A673 (cell line): ENCODE measurements around the gene FAM114A1. TPM values are rescaled to one million over a fixed set of nuclear protein-coding genes. Genes with fewer than 3 reads are reported as not detected.
A peak's percentile ranks its signal among the peaks of the same experiment; 100 is the strongest.

Experiments used
- BruUV-seq: library from RNA; stranded (reverse); fragments of 400-500 nt; replicated peaks from 2 replicates; lab custom pipeline; 2021; lab: Mats Ljungman, UMichigan
- CTCF ChIA-PET: fragments of 300-600 bp; sonication (Branson Sonifier 250); formaldehyde crosslinking; loops from one replicate; lab custom pipeline; 2022; ENCODE audit warnings: antibody characterized with exemption; lab: Charles Lee
- POLR2A ChIA-PET: fragments of 300-600 bp; sonication (Branson Sonifier 250); formaldehyde crosslinking; loops from one replicate; lab custom pipeline; 2022; ENCODE audit warnings: antibody characterized with exemption; ENCODE audit not compliant: low non-redundant PET; lab: Charles Lee
- DNase-seq: peaks from one replicate; pipeline ENCODE4 v3.0.0-alpha.2; 2015; ENCODE audit warnings: low spot score
- H3K27ac ChIP-seq: fragments of 200-600 bp; sonication (generic); 2 replicates; pipeline ENCODE4 v1.5.1; 2016; ENCODE audit warnings: mixed run types, low read depth, mild to moderate bottlenecking, mixed read lengths, antibody characterized with exemption, low read length; ENCODE audit not compliant: poor library complexity, severe bottlenecking
- H3K27me3 ChIP-seq: fragments of 200-600 bp; sonication (generic); replicated peaks from 2 replicates; pipeline ENCODE4 v1.6.1; 2017; ENCODE audit warnings: mixed run types, low read depth, mild to moderate bottlenecking, mixed read lengths, antibody characterized with exemption, low read length; ENCODE audit not compliant: insufficient read depth, poor library complexity
- H3K36me3 ChIP-seq: fragments of 200-600 bp; sonication (generic); 2 replicates; pipeline ENCODE4 v1.6.1; 2016; ENCODE audit warnings: mixed run types, mild to moderate bottlenecking, mixed read lengths, antibody characterized with exemption, low read length; ENCODE audit not compliant: insufficient read depth, poor library complexity, severe bottlenecking
- H3K4me1 ChIP-seq: fragments of 200-600 bp; sonication (generic); 2 replicates; pipeline ENCODE4 v1.6.1; 2017; ENCODE audit warnings: mixed run types, mild to moderate bottlenecking, mixed read lengths, antibody characterized with exemption, low read length; ENCODE audit not compliant: insufficient read depth, poor library complexity, severe bottlenecking
- H3K4me3 ChIP-seq: fragments of 200-600 bp; sonication (generic); 2 replicates; pipeline ENCODE4 v1.5.1; 2016; ENCODE audit warnings: low read depth, mixed run types, mild to moderate bottlenecking, mixed read lengths, low read length; ENCODE audit not compliant: poor library complexity, severe bottlenecking
- H3K9me3 ChIP-seq: fragments of 200-600 bp; sonication (generic); 2 replicates; pipeline ENCODE4 v1.6.1; 2016; ENCODE audit warnings: mixed run types, low read depth, mild to moderate bottlenecking, mixed read lengths, antibody characterized with exemption, low read length; ENCODE audit not compliant: poor library complexity, severe bottlenecking
- EZH2 ChIP-seq: fragments of 200-600 bp; sonication (generic); IDR thresholded peaks from 2 replicates; pipeline ENCODE4 v1.6.1; 2017; ENCODE audit warnings: borderline replicate concordance, low read depth, mild to moderate bottlenecking, mixed read lengths, antibody characterized with exemption, low read length; ENCODE audit not compliant: poor library complexity, severe bottlenecking
- intact Hi-C: fragments of 100-400 bp; cut with micrococcal nuclease; formaldehyde crosslinking; loops from one replicate; pipeline ENCODE4 v1.10.0; 2022; ENCODE audit not compliant: unreplicated experiment
- total RNA-seq: library from RNA; stranded (reverse); gene quantifications from 2 replicates; pipeline ENCODE4 v1.2.3, GENCODE V29; 2021
- TF ChIP-seq, protein P1 (sequence below): fragments of 300-800, 200-600 bp; sonication (generic); conservative IDR thresholded peaks from 2 replicates; pipeline ENCODE4 v1.5.1; 2017; ENCODE audit warnings: low read depth, mild to moderate bottlenecking, antibody characterized with exemption, low read length, moderate library complexity, mixed read lengths

Gene FAM114A1
- total RNA-seq, 1 experiment from 2014 or later: 4.2 TPM

DNA sequence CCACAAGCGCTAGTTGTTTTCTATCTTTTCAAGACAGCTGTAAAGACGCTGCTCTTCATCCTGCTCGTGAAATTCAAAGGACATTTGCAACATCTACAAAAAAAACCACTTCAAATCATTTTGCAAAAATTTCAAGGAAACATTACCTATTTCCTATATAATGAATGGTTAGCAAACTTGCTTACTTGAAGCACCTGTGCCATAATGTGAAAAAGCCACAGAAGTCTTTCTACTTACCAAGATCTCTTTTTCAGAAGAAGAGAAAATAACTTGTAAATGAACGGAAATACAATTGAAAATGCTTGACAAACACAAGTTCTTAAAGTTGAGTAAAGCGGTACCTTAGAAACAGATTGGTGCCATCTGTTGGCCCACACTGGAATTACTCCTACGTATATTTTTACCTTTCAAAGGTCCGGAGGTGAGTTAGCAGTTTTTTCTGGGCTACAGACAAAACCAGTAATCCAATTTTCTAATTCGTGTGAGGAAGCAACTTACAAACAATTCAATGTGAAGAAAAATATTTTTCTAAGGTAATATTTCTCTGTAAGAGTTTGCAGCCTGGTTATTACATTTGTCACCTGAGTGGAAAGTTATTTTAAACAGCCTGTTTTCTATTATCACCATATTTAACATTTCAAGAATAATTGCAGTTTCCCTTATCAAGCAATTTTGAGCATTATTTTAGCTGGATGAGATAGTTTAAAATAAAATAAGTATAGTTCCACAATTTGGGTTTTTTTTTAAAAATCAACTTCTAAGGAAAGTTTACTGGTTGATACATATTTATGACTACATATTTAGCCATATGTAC is 10.9 kb upstream of the FAM114A1 start, which contains the start of gene TLR6:
Gene TLR6, minus strand, starts transcription at position 294 of the 814 bp plus-strand sequence. CDS start 27,344 bp downstream, outside the sequence.
- Histone ChIP-seq H3K9me3 (no peaks in the 10 kb centered on the region), H3K4me3 (peak within 1 kb of the TSS; percentile 14), H3K27ac (peak within 1 kb of the TSS; percentile 11), H3K4me1 (peaks cover 7% of the 10 kb centered on the region), H3K36me3 (no peaks in the 10 kb centered on the region), H3K27me3 (no peaks in the 10 kb centered on the region)
- DNase-seq: peak; percentile 65
- POLR2A ChIA-PET: no interaction called here
- intact Hi-C loops: loop anchor here (2.0 to 5.0 kb wide), 2 partner anchors 98 to 794 kb away; no protein-coding TSS in a partner anchor
- TF ChIP-seq, protein P1, sequence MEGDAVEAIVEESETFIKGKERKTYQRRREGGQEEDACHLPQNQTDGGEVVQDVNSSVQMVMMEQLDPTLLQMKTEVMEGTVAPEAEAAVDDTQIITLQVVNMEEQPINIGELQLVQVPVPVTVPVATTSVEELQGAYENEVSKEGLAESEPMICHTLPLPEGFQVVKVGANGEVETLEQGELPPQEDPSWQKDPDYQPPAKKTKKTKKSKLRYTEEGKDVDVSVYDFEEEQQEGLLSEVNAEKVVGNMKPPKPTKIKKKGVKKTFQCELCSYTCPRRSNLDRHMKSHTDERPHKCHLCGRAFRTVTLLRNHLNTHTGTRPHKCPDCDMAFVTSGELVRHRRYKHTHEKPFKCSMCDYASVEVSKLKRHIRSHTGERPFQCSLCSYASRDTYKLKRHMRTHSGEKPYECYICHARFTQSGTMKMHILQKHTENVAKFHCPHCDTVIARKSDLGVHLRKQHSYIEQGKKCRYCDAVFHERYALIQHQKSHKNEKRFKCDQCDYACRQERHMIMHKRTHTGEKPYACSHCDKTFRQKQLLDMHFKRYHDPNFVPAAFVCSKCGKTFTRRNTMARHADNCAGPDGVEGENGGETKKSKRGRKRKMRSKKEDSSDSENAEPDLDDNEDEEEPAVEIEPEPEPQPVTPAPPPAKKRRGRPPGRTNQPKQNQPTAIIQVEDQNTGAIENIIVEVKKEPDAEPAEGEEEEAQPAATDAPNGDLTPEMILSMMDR: peak; percentile 84
- no peak for TF ChIP-seq EZH2
- no TSS peak for BruUV-seq
- CTCF ChIA-PET: no interaction called here

DNA sequence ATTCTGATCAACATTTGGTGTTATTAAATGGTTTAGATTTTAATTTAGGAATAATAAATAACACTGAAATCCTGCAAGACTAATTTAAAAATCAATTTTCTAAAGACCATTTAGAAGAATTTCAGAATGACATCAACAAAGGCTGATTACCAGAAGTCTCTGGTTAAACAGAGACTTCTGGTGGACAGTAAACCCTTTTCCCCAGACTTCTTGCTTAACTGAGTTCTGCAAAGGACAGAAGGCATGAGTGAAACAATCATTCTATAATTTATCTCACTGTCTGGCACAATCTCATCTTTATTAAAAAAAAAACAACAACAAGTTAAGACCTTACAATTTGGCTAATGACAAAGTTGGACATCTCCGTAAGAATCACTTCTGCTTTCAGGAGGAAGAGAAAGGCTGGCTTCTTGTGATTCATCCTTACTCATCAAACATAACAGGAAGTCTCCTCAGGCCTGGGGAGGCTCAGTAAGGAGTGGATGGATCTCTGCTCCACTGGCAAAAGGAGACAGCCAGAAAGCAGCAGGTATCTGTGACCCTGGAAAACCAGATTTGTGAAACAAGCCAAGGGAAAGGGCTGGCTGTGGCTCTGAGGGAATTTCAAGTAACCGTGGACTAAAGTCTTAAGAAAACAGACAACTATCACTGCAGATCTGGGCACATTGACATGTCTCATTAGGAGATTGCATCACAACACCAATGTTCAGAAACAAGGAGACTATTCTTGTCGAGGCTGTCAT is 10.1 kb upstream of the FAM114A1 start:
- peak overlapping the region; percentile 11 for H3K27ac ChIP-seq
- no peaks in the 10 kb centered on the region for H3K27me3 ChIP-seq
- TF ChIP-seq, protein P1: no peak
- no peak for TF ChIP-seq EZH2
- H3K36me3 ChIP-seq: no peaks in the 10 kb centered on the region
- H3K4me3 ChIP-seq: no peak overlapping the region
- intact Hi-C loops: loop anchor here (2.0 to 5.0 kb wide), 2 partner anchors 99 to 795 kb away; no protein-coding TSS in a partner anchor
- no peaks in the 10 kb centered on the region for H3K9me3 ChIP-seq
- BruUV-seq: TSS peak; percentile 61
- H3K4me1 ChIP-seq: peaks cover 7% of the 10 kb centered on the region
- ChIA-PET CTCF (no interaction called here), POLR2A (no interaction called here)
- DNase-seq: peak; percentile 67

DNA sequence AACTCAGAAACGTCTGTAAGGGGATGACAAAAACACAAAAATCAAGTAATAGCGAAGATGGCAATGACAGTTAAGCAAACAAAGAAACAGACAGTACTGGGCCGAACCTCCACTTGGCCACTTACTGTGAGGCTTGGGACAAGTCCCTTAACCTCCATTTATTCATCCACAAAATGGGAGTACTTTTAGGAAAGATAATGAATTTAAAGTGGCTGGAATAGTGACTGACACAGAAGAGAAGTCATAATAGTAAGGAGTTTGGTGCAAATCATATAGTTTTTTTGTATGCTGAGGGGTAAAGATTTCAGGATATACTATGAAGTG is 9.5 kb upstream of the FAM114A1 start:
- Histone ChIP-seq H3K9me3 (no peaks in the 10 kb centered on the region), H3K27me3 (no peaks in the 10 kb centered on the region), H3K4me1 (peaks cover 7% of the 10 kb centered on the region), H3K36me3 (no peaks in the 10 kb centered on the region), H3K27ac (peak overlapping the region; percentile 11), H3K4me3 (no peak overlapping the region)
- BruUV-seq: no TSS peak
- intact Hi-C loops: loop anchor here (5.0 kb wide), 1 partner anchor 796 kb away; no protein-coding TSS in a partner anchor
- TF ChIP-seq, protein P1: no peak
- TF ChIP-seq EZH2: no peak
- ChIA-PET POLR2A (no interaction called here), CTCF (no interaction called here)
- no peak for DNase-seq
